Liver (tissue), 9 donors: ENCODE results near the gene SH2D2A. TPM values are rescaled to one million over a fixed set of nuclear protein-coding genes. Genes with fewer than 3 reads are reported as not detected.
"Not testable (repeated sequence)": the region's sequence is repeated elsewhere in the genome, so short reads cannot be mapped to it uniquely, and the experiment has no call there.

Experiments
- DNase-seq: peaks from one replicate; pipeline ENCODE4 v3.0.0-alpha.2; 2017; ENCODE audit warnings: low spot score
- H3K27ac ChIP-seq, 2 donors: one replicate each; pipeline ENCODE4 v1.7.0; 2013; ENCODE audit warnings: inconsistent platforms in 2 of 2, low read length in 2 of 2, control low read depth in 1 of 2, low read depth in 1 of 2, mild to moderate bottlenecking in 1 of 2
- H3K27me3 ChIP-seq, 4 donors: one replicate each; pipeline versions ENCODE4 v1.6.1 to v1.7.0; 2013; ENCODE audit warnings: low read length in 3 of 4, inconsistent platforms in 1 of 4, mild to moderate bottlenecking in 1 of 4, moderate library complexity in 1 of 4; ENCODE audit not compliant: control insufficient read depth in 4 of 4, insufficient read depth in 4 of 4
- H3K36me3 ChIP-seq, 4 donors: one replicate each; pipeline versions ENCODE4 v1.6.1 to v1.7.0; 2013; ENCODE audit warnings: low read length in 3 of 4, mild to moderate bottlenecking in 3 of 4, low read depth in 1 of 4, moderate library complexity in 1 of 4; ENCODE audit not compliant: control insufficient read depth in 4 of 4, insufficient read depth in 3 of 4
- H3K4me1 ChIP-seq, 4 donors: one replicate each; pipeline versions ENCODE4 v1.6.1 to v1.7.0; 2013; ENCODE audit warnings: low read length in 3 of 4, mild to moderate bottlenecking in 3 of 4, moderate library complexity in 1 of 4; ENCODE audit not compliant: control insufficient read depth in 4 of 4, insufficient read depth in 4 of 4
- H3K4me3 ChIP-seq, 3 donors: one replicate each; pipeline versions ENCODE4 v1.6.1 to v1.7.0; 2013; ENCODE audit warnings: low read length in 3 of 3, control low read depth in 1 of 3, low read depth in 1 of 3, mild to moderate bottlenecking in 1 of 3
- H3K9ac ChIP-seq, 2 donors: one replicate each; pipeline ENCODE4 v1.7.0; 2013; ENCODE audit warnings: low read length in 2 of 2, mild to moderate bottlenecking in 2 of 2, moderate library complexity in 2 of 2, control low read depth in 1 of 2, low read depth in 1 of 2
- H3K9me3 ChIP-seq, 4 donors: one replicate each; pipeline versions ENCODE4 v1.6.1 to v1.7.0; 2013; ENCODE audit warnings: low read length in 3 of 4; ENCODE audit not compliant: control insufficient read depth in 4 of 4
- ATF3 ChIP-seq: IDR thresholded peaks from 2 replicates; pipeline ENCODE4 v1.6.1; 2016; ENCODE audit warnings: antibody characterized with exemption
- EGR1 ChIP-seq, 2 donors: IDR thresholded peaks; 2 replicates each; pipeline ENCODE4 v1.6.1; 2016 to 2018; ENCODE audit warnings: antibody characterized with exemption in 2 of 2, low read depth in 2 of 2
- FOXA1 ChIP-seq: IDR thresholded peaks from 2 replicates; pipeline ENCODE4 v1.6.1; 2016; ENCODE audit warnings: antibody characterized with exemption
- FOXA2 ChIP-seq: IDR thresholded peaks from 2 replicates; pipeline ENCODE4 v1.6.1; 2016; ENCODE audit warnings: antibody characterized with exemption
- HNF4A ChIP-seq, 2 donors: conservative IDR thresholded peaks; 2 replicates each; pipeline ENCODE4 v1.6.1; 2016; ENCODE audit warnings: antibody characterized with exemption in 2 of 2, mild to moderate bottlenecking in 2 of 2
- HNF4G ChIP-seq: IDR thresholded peaks from 2 replicates; pipeline ENCODE4 v1.6.1; 2016; ENCODE audit warnings: antibody characterized with exemption
- JUND ChIP-seq, 2 donors: IDR thresholded peaks; 2 replicates each; pipeline ENCODE4 v1.6.1; 2016; ENCODE audit warnings: antibody characterized with exemption in 2 of 2
- MAX ChIP-seq: IDR thresholded peaks from 2 replicates; pipeline ENCODE4 v1.6.1; 2016; ENCODE audit warnings: antibody characterized with exemption
- NR2F2 ChIP-seq: IDR thresholded peaks from 2 replicates; pipeline ENCODE4 v1.6.1; 2016; ENCODE audit warnings: antibody characterized with exemption
- REST ChIP-seq: IDR thresholded peaks from 2 replicates; pipeline ENCODE4 v1.6.1; 2016; ENCODE audit warnings: antibody characterized with exemption, mild to moderate bottlenecking
- SP1 ChIP-seq: IDR thresholded peaks from 2 replicates; pipeline ENCODE4 v1.6.1; 2018; ENCODE audit warnings: antibody characterized with exemption, mild to moderate bottlenecking
- TAF1 ChIP-seq: conservative IDR thresholded peaks from 2 replicates; pipeline ENCODE4 v1.6.1; 2016; ENCODE audit warnings: antibody characterized with exemption, mild to moderate bottlenecking
- ZBTB33 ChIP-seq: IDR thresholded peaks from 2 replicates; pipeline ENCODE4 v1.6.1; 2016; ENCODE audit warnings: antibody characterized with exemption
- WGBS: extraction: QIAGEN DNeasy Blood & Tissue Kit; methylation state at CpG from one replicate; pipeline ENCODE4 v1.1.7; 2013; 5-methylcytosine and 5-hydroxymethylcytosine counted together
- polyA plus RNA-seq, 2 donors: library from polyadenylated mRNA; stranded (reverse) in 1 of 2; unstranded in 1 of 2; fragments of 200-250 nt in 1 of 2; fragments of >200 nt in 1 of 2; fragmentation: Nextera tagmentation in 1 of 2; extraction: Ambion mirVana in 1 of 2; gene quantifications; one replicate each; pipeline versions ENCODE4 v1.2.1 to v1.2.3, GENCODE V29; 2013 to 2015
- total RNA-seq, 2 donors: library from RNA; depleted of rRNA; stranded (reverse); fragments of >200 nt; gene quantifications; one replicate each; pipeline ENCODE4 v1.2.3, GENCODE V29; 2014
- donor health status: healthy.
- donor health status: healthy.
- donor health status: healthy.
- donor health status: healthy.
- donor health status: healthy.

SH2D2A gene
- total and polyA plus RNA-seq, 4 donors = 0.14 to 0.38 (median 0.24) TPM

GRCh38 chr1:156760796-156761104 is 55.9 kb downstream of the SH2D2A start:
- DNase-seq = no peak
- no peak for TF ChIP-seq FOXA2
- no peak for TF ChIP-seq REST
- no peak for TF ChIP-seq HNF4A (conservative IDR thresholded peaks at IDR 0.05)
- no peak for TF ChIP-seq SP1
- TF ChIP-seq NR2F2 = no peak
- TF ChIP-seq ZBTB33 = no peak
- TF ChIP-seq JUND (IDR thresholded peaks at IDR 0.05) = no peak
- no peak for TF ChIP-seq FOXA1
- TF ChIP-seq EGR1 (IDR thresholded peaks at IDR 0.05; ENCODE audit: low read depth in 2 of 2) = no peak
- TF ChIP-seq TAF1 = no peak
- TF ChIP-seq MAX = no peak
- no peak for TF ChIP-seq ATF3
- H3K9ac ChIP-seq = no peak overlapping the region
- no peaks in the 10 kb centered on the region for H3K27me3 ChIP-seq
- peaks cover 0 to 2% (median under 1%) of the 10 kb centered on the region in 4 donors for H3K4me1 ChIP-seq
- no peak overlapping the region for H3K4me3 ChIP-seq
- no peak overlapping the region for H3K27ac ChIP-seq
- WGBS = 87% methylated on average over 4 of the region's 4 CpGs
- no peaks in the 10 kb centered on the region for H3K36me3 ChIP-seq
- no peaks in the 10 kb centered on the region for H3K9me3 ChIP-seq

GRCh38 chr1:156760092-156760795 is 56.4 kb downstream of the SH2D2A start:
- 74% methylated on average over 6 of the region's 6 CpGs for WGBS
- no peak for DNase-seq
- no peak overlapping the region for H3K9ac ChIP-seq
- no peaks in the 10 kb centered on the region for H3K9me3 ChIP-seq
- no peak overlapping the region for H3K4me3 ChIP-seq
- no peak for TF ChIP-seq FOXA1
- no peak for TF ChIP-seq HNF4G
- no peak for TF ChIP-seq SP1
- no peak for TF ChIP-seq TAF1
- no peak for TF ChIP-seq REST
- no peak for TF ChIP-seq MAX
- H3K4me1 ChIP-seq = no peaks in the 10 kb centered on the region
- no peaks in the 10 kb centered on the region for H3K36me3 ChIP-seq
- no peaks in the 10 kb centered on the region for H3K27me3 ChIP-seq
- no peak overlapping the region for H3K27ac ChIP-seq

- WGBS = 97% methylated on average over 10 of the region's 10 CpGs
Measured at GRCh38 chr1:156757572-156758253, 58.9 kb downstream of the SH2D2A start.

More at GRCh38 chr1:156757572-156758253, 58.9 kb downstream of the SH2D2A start:
- H3K27me3 ChIP-seq, H3K4me3 ChIP-seq, H3K27ac ChIP-seq, DNase-seq, H3K9me3 ChIP-seq, H3K36me3 ChIP-seq, H3K9ac ChIP-seq: not testable (repeated sequence)
- H3K4me1 ChIP-seq = peaks cover 4 to 11% (median 8%) of the 10 kb centered on the region in 4 donors
